ENCODE data around the gene SORCS2. TPM values are rescaled to one million over a fixed set of nuclear protein-coding genes. Genes with fewer than 3 reads are reported as not detected.

The SORCS2 gene
- total RNA-seq, 1 donor from 2014 or later, result under 0.01 TPM

- no peak for DNase-seq
These were observed 56.5 kb downstream of the SORCS2 start for GRCh38 chr4:7248857-7249256.

- DNase-seq, result no peak
These were observed 59.0 kb downstream of the SORCS2 start for GRCh38 chr4:7251321-7251720.

GRCh38 chr4:7252051-7252450, 59.7 kb downstream of the SORCS2 start:
- DNase-seq, result no peak

- DNase-seq, result no peak
These were observed 60.4 kb downstream of the SORCS2 start for GRCh38 chr4:7252510-7253340.

GRCh38 chr4:7253341-7253700, 61.0 kb downstream of the SORCS2 start:
- no peak for DNase-seq

- DNase-seq, result no peak
These were observed 61.5 kb downstream of the SORCS2 start for GRCh38 chr4:7253837-7254236.

- DNase-seq, result no peak
These were observed 62.6 kb downstream of the SORCS2 start for GRCh38 chr4:7254736-7255487.

- no peak for DNase-seq
These were observed 63.1 kb downstream of the SORCS2 start for GRCh38 chr4:7255488-7255881.

GRCh38 chr4:7255996-7256395, 63.7 kb downstream of the SORCS2 start:
- no peak for DNase-seq

GRCh38 chr4:7256984-7257810, 64.9 kb downstream of the SORCS2 start:
- no peak for DNase-seq

- no peak for DNase-seq
These were observed 66.7 kb downstream of the SORCS2 start for GRCh38 chr4:7259039-7259438.

- no peak for DNase-seq
These were observed 68.2 kb downstream of the SORCS2 start for GRCh38 chr4:7260569-7260968.

GRCh38 chr4:7261087-7261486, 68.7 kb downstream of the SORCS2 start:
- DNase-seq, result no peak

- no peak for DNase-seq
These were observed 69.2 kb downstream of the SORCS2 start for GRCh38 chr4:7261536-7261935.

- DNase-seq, result no peak
These were observed 69.8 kb downstream of the SORCS2 start for GRCh38 chr4:7262134-7262533.

GRCh38 chr4:7263166-7263565, 70.8 kb downstream of the SORCS2 start:
- no peak for DNase-seq

GRCh38 chr4:7264694-7265093, 72.4 kb downstream of the SORCS2 start:
- no peak for DNase-seq

- peak; percentile 20 for DNase-seq
These were observed 74.4 kb downstream of the SORCS2 start for GRCh38 chr4:7266525-7267292.

GRCh38 chr4:7267829-7268228, 75.5 kb downstream of the SORCS2 start:
- DNase-seq, result no peak

GRCh38 chr4:7268941-7269340, 76.6 kb downstream of the SORCS2 start:
- DNase-seq, result no peak

- DNase-seq, result no peak
These were observed 77.8 kb downstream of the SORCS2 start for GRCh38 chr4:7270121-7270520.

- DNase-seq, result no peak
These were observed 80.1 kb downstream of the SORCS2 start for GRCh38 chr4:7272404-7272803.

All from dermis blood vessel endothelial cell (primary cell).